HuH-7.5 (cell line): ENCODE results near the gene DLD.
A peak's percentile ranks its signal among the peaks of the same experiment; 100 is the strongest.
"Not testable (repeated sequence)": the region's sequence is repeated elsewhere in the genome, so short reads cannot be mapped to it uniquely, and the experiment has no call there.

Source experiments
- DNase-seq: peaks from one replicate; pipeline ENCODE4 v3.0.0; 2011; ENCODE audit warnings: low spot score

Gene DLD, protein sequence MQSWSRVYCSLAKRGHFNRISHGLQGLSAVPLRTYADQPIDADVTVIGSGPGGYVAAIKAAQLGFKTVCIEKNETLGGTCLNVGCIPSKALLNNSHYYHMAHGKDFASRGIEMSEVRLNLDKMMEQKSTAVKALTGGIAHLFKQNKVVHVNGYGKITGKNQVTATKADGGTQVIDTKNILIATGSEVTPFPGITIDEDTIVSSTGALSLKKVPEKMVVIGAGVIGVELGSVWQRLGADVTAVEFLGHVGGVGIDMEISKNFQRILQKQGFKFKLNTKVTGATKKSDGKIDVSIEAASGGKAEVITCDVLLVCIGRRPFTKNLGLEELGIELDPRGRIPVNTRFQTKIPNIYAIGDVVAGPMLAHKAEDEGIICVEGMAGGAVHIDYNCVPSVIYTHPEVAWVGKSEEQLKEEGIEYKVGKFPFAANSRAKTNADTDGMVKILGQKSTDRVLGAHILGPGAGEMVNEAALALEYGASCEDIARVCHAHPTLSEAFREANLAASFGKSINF

GRCh38 chr7:107890962-107891635 is at the start of gene DLD:
Gene DLD, plus strand, starts transcription at chr7:107891183. Its CDS starts 68 bp downstream, at chr7:107891251.
- peak; percentile 91 for DNase-seq

DNA sequence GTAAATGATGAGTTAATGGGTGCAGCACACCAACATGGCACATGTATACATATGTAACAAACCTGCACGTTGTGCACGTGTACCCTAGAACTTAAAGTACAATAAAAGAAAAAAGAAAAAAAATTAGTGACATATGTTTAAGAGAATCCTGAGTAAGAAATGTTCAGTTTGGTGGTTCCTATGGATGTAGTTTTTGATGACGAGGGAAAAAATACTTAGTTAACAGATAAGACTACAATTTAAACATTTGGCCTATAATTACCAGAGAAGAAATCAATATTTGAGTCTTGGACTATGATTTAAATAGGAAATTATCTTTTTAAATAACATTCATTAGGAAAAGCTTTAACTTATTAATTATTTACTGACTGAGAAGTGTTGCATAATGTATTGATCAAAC is 48.8 kb upstream of the DLD start:
- DNase-seq = no peak

DNA sequence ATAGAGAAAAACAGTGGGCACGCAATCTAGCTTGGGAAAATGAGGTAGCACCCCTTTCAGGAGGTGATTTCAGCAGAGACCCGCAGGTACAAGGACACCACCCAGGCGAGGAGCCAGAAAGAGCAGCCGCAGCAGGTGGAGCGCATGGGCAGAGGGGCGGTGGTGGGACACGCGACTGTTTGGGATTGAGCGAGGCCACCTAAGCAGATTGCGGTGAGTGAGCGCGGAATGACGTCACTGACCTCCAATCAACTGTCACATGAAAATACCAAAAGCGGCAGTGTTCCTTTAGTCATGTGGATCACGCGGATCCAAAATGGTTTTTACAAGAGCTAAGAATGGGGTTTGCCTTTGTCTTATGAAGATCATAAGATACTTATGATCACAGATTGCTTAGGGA is 47.8 kb upstream of the DLD start:
- no peak for DNase-seq

GRCh38 chr7:107846324-107846723 is 44.7 kb upstream of the DLD start:
- no peak for DNase-seq

GRCh38 chr7:107847168-107847835 is 43.7 kb upstream of the DLD start:
- no peak for DNase-seq

DNA sequence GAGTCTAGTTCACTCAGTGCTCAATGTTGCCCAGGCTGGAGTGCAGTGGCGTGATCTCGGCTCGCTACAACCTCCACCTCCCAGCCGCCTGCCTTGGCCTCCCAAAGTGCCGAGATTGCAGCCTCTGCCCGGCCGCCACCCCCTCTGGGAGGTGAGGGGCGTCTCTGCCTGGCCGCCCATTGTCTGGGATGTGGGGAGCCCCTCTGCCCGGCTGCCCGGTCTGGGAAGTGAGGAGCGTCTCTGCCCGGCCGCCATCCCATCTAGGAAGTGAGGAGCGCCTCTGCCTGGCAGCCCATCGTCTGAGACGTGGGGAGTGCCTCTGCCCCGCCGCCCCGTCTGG is 43.2 kb upstream of the DLD start:
- DNase-seq = not testable (repeated sequence)

- DNase-seq = not testable (repeated sequence)
Measured at GRCh38 chr7:107848211-107848610, 42.8 kb upstream of the DLD start.

GRCh38 chr7:107850216-107850615 is 40.8 kb upstream of the DLD start:
- DNase-seq = no peak

DNA sequence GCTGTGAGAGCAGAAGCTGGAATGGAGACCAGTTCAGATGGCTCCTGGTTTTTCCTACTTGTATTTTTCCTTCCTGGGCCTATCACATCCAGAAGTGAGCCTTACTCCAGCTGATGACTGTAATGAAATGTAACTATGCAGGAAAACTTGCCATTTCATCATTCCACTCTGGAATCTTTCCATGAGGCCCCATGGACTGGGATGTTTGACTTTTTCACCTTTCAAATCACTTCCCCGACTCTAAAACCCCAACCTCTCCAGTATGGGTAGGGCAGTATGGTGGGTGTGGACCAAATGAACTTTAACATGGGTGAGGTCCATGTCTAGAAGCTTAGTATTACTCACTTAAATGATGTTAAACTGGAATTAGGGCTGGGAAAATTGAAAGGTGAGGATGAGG is 40.3 kb upstream of the DLD start:
- peak; percentile 46 for DNase-seq

GRCh38 chr7:107854454-107854853 is 36.5 kb upstream of the DLD start:
- DNase-seq = no peak

GRCh38 chr7:107854989-107855388 is 36.0 kb upstream of the DLD start:
- no peak for DNase-seq

DNA sequence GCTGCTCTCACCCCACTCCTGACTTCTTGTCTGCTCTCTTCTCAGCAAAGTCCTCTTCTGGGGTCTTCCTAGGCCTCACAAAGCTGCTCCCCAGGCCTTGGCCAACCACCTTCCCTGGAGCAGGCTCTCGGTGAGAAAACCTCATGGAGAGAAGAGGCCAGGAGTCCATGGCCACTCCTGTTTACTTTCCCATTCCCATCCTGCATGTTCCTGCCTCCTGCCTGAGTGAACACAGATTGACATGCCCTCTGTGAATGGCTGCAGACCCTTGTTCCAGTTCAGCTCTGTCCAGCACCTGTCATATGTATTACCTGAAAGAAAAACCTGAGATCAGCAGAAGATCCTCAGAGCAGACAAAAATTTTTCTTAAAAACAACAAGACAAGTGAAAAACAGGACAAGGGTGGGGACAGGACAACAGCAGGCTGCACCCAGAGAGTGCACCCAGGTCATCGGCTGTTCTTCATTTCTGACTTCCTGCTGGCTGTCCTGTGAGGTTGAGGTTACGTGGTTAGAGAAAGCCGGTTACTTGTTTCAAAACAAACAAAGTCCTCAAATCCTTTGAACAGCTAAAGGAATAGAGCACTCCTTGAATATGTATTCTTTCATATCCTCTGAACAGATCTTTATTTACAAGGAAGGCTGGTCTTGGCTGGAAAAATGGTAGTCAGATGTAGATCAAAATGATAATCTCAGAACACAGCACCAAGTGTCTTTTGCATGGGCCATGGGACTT is 34.0 kb upstream of the DLD start:
- DNase-seq = peak; percentile 38

DNA sequence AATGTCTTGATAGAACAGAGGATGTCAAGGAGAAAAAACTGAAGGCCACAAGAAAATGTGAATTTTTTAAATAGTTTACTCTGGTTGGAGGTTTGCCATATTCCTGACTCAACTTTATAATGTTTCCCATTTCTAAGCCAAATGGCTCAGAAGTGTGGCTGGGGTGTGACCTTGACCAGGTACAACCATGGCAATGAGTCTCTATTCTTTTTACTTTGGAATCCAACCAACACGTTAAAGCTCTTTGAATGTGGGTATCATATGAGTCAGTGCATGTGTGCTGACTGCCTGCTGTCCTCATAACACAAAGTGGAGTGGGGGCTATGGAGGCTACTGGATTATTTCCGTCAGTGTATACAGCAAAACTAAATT is 33.5 kb upstream of the DLD start:
- DNase-seq = no peak

DNA sequence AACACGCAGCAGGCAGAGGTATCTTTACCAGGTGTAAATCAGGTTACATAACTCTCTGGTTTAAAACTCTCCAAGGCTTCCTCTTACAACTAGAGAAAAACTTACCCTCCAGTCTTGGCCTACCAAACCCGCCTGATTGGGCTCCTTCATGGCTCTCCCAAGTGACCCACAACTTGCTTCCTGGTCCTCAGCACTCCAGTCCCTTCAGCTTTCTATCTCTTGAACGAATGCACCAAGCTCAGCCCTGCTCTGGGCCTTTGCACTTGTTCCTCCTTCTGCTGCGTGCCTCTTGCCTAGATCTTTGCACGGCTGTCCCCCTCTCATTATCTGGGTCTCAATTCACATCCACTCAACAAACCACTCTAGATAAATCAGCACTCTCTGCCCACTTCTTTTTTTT is 32.7 kb upstream of the DLD start:
- DNase-seq = no peak

GRCh38 chr7:107860279-107860961 is 30.6 kb upstream of the DLD start:
- DNase-seq = no peak

- DNase-seq = no peak
Measured at GRCh38 chr7:107860981-107861652, 29.9 kb upstream of the DLD start.

- no peak for DNase-seq
Measured at GRCh38 chr7:107865956-107866775, 24.8 kb upstream of the DLD start.

GRCh38 chr7:107867858-107868466 is 23.0 kb upstream of the DLD start:
- no peak for DNase-seq

DNA sequence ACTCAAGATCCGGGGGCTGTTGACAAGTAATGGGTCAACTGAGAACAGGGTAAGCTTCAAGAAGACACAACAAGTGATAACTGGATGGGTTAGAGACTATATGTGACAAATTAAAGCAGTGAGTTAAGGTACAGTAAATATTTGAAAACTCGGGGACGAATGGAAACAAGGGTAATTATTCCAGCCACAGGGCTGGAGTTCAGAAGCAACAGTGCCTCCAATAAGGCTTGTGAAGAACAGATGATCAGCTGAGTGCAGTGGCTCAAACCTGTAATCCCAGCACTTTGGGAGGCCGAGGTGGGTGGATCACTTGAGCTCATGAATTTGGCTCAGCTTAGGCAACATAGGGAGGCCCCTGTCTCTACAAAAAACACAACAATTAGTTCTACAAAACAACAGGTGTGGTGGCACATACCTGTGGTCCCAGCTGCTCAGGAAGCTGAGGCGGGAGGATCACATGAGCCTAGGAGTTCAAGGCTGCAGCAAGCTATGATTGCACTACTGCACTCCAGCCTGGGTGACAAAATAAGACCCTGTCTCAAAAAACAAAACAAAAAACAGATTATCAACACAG is 20.5 kb upstream of the DLD start:
- DNase-seq = no peak
